KOPT-K1 (cell line): ENCODE data around the gene LSM11.
"Not testable (repeated sequence)": the region's sequence is repeated elsewhere in the genome, so short reads cannot be mapped to it uniquely, and the experiment has no call there.

Source experiments
- H3K27ac ChIP-seq: fragments of 200-600 bp; sonication (generic); 2 replicates; pipeline ENCODE4 v1.5.1; 2016; ENCODE audit warnings: antibody characterized with exemption, mild to moderate bottlenecking, low read depth, low read length; ENCODE audit not compliant: poor library complexity, severe bottlenecking
- H3K36me3 ChIP-seq: fragments of 200-600 bp; sonication (generic); 2 replicates; pipeline ENCODE4 v1.5.1; 2017; ENCODE audit warnings: antibody characterized with exemption, mild to moderate bottlenecking, low read length, moderate library complexity; ENCODE audit not compliant: insufficient read depth
- H3K9me3 ChIP-seq: fragments of 200-600 bp; sonication (generic); 2 replicates; pipeline ENCODE4 v1.5.1; 2017; ENCODE audit warnings: antibody characterized with exemption, low read length, mild to moderate bottlenecking; ENCODE audit not compliant: insufficient read depth, poor library complexity, severe bottlenecking

The LSM11 gene

GRCh38 chr5:157743163-157744050, at the start of gene LSM11:
Gene LSM11, plus strand, starts transcription at chr5:157743712. Its CDS starts 39 bp downstream, at chr5:157743751.
- H3K36me3 ChIP-seq = peaks cover 31% of the 10 kb centered on the region
- H3K27ac ChIP-seq = peak within 1 kb of the TSS; percentile 67
- no peaks in the 10 kb centered on the region for H3K9me3 ChIP-seq

GRCh38 chr5:157693816-157694215, 49.7 kb upstream of the LSM11 start:
- not testable (repeated sequence) for H3K27ac ChIP-seq, H3K36me3 ChIP-seq
- H3K9me3 ChIP-seq = peaks cover 40% of the 10 kb centered on the region

GRCh38 chr5:157696154-157696553, 47.4 kb upstream of the LSM11 start:
- not testable (repeated sequence) for H3K27ac ChIP-seq, H3K36me3 ChIP-seq
- H3K9me3 ChIP-seq = peaks cover 44% of the 10 kb centered on the region

- not testable (repeated sequence) for H3K27ac ChIP-seq, H3K36me3 ChIP-seq
- H3K9me3 ChIP-seq = peaks cover 50% of the 10 kb centered on the region
Observed at GRCh38 chr5:157698674-157699073, 44.8 kb upstream of the LSM11 start.

- H3K36me3 ChIP-seq = no peaks in the 10 kb centered on the region
- peaks cover 19% of the 10 kb centered on the region for H3K9me3 ChIP-seq
- H3K27ac ChIP-seq = no peak overlapping the region
Observed at GRCh38 chr5:157703736-157704135, 39.8 kb upstream of the LSM11 start.

- Histone ChIP-seq H3K27ac (no peak overlapping the region), H3K36me3 (no peaks in the 10 kb centered on the region), H3K9me3 (no peaks in the 10 kb centered on the region)
Observed at GRCh38 chr5:157708866-157709265, 34.6 kb upstream of the LSM11 start.

GRCh38 chr5:157709346-157709745, 34.2 kb upstream of the LSM11 start:
- H3K36me3 ChIP-seq = no peaks in the 10 kb centered on the region
- no peaks in the 10 kb centered on the region for H3K9me3 ChIP-seq
- H3K27ac ChIP-seq = no peak overlapping the region

- Histone ChIP-seq H3K36me3 (no peaks in the 10 kb centered on the region), H3K9me3 (no peaks in the 10 kb centered on the region), H3K27ac (no peak overlapping the region)
Observed at GRCh38 chr5:157710431-157710830, 33.1 kb upstream of the LSM11 start.

GRCh38 chr5:157710882-157711281, 32.6 kb upstream of the LSM11 start:
- Histone ChIP-seq H3K27ac (no peak overlapping the region), H3K36me3 (no peaks in the 10 kb centered on the region), H3K9me3 (no peaks in the 10 kb centered on the region)

- Histone ChIP-seq H3K9me3 (no peaks in the 10 kb centered on the region), H3K36me3 (no peaks in the 10 kb centered on the region), H3K27ac (no peak overlapping the region)
Observed at GRCh38 chr5:157713830-157714595, 29.5 kb upstream of the LSM11 start.

GRCh38 chr5:157714596-157714864, 29.0 kb upstream of the LSM11 start:
- Histone ChIP-seq H3K9me3 (no peaks in the 10 kb centered on the region), H3K27ac (no peak overlapping the region), H3K36me3 (no peaks in the 10 kb centered on the region)

- no peaks in the 10 kb centered on the region for H3K36me3 ChIP-seq
- peak overlapping the region; percentile 69 for H3K27ac ChIP-seq
- no peaks in the 10 kb centered on the region for H3K9me3 ChIP-seq
Observed at GRCh38 chr5:157718519-157718918, 25.0 kb upstream of the LSM11 start.

- H3K9me3 ChIP-seq = no peaks in the 10 kb centered on the region
- H3K36me3 ChIP-seq = no peaks in the 10 kb centered on the region
- H3K27ac ChIP-seq = peak overlapping the region; percentile 69
Observed at GRCh38 chr5:157719245-157719644, 24.3 kb upstream of the LSM11 start.

- Histone ChIP-seq H3K27ac (no peak overlapping the region), H3K9me3 (no peaks in the 10 kb centered on the region), H3K36me3 (no peaks in the 10 kb centered on the region)
Observed at GRCh38 chr5:157721159-157721558, 22.4 kb upstream of the LSM11 start.

- not testable (repeated sequence) for H3K9me3 ChIP-seq, H3K36me3 ChIP-seq, H3K27ac ChIP-seq
Observed at GRCh38 chr5:157722895-157723294, 20.6 kb upstream of the LSM11 start.

- H3K36me3 ChIP-seq, H3K9me3 ChIP-seq, H3K27ac ChIP-seq: not testable (repeated sequence)
Observed at GRCh38 chr5:157726607-157727006, 16.9 kb upstream of the LSM11 start.
